NB4 (cell line): ENCODE data around the gene SPTSSB.

Experiments
- DNase-seq: peaks from one replicate; pipeline ENCODE4 v3.0.0; 2010; ENCODE audit warnings: low read depth
- H3K4me3 ChIP-seq: one replicate; pipeline ENCODE4 v1.5.1; 2011; ENCODE audit warnings: mild to moderate bottlenecking, low read depth, low read length, moderate library complexity
- MYC ChIP-seq: IDR thresholded peaks from 2 replicates; pipeline ENCODE4 v1.6.1; 2011; ENCODE audit warnings: low read depth, low read length
- POLR2A ChIP-seq: IDR thresholded peaks from 2 replicates; pipeline ENCODE4 v1.6.1; 2011; ENCODE audit warnings: mild to moderate bottlenecking; ENCODE audit not compliant: insufficient read length; ENCODE audit errors: extremely low read depth
- TF ChIP-seq, protein P1 (sequence below): IDR thresholded peaks from 2 replicates; pipeline ENCODE4 v1.6.1; 2011; ENCODE audit warnings: low read depth, low read length
- TF ChIP-seq, protein P2 (sequence below): IDR thresholded peaks from one replicate; pipeline ENCODE4 v1.5.1; 2012; ENCODE audit warnings: low read depth, low read length

The SPTSSB gene, protein sequence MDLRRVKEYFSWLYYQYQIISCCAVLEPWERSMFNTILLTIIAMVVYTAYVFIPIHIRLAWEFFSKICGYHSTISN

DNA sequence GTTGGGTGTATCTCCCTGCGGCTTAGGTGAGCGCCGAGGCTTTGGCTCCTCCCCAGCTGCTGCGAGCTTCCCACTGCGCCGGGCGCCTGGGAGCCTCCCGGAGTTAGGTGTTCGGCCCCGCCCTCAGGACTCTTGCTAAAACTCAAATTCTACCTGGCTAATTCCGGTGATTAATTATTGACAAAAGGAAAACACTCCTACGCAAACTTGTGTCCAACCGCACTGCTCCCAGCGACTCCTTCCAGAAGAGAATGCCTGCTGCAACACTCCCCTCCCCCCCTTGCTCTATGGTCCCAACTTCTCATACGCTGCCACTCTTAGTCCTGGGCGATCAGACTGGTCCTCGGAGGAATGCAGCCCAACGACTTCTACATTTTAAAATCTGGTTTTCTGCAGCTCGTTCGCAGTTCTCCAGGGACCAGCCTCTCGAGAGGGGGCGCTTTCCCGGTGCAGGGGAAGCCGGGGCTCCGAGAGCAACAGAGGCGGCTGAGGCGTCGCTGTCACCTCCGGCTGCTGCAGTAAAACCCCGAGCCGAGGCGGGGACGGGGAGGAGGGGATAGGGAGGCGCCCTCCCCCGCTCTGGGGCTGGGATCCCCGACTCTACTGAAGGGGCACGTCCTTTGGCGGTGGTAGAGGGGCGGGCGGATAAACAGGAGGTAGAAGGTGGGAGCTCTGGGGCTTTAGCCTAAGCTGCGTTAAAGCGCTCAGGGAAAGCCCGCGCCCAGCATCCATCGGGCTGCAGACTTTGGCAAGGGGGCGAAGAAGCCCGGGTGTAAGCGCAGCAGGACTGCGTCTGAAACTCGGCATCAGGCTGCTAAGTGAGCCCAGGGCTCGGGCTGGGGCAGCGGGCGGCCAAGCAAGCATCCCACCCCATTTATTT, at the start of gene SPTSSB:
TSS of gene SPTSSB (minus strand) at position 77 of the 880 bp plus-strand sequence. CDS start 25,194 bp downstream, outside the sequence.
- TF ChIP-seq MYC: no peak
- no peak for TF ChIP-seq POLR2A
- TF ChIP-seq, protein P1, sequence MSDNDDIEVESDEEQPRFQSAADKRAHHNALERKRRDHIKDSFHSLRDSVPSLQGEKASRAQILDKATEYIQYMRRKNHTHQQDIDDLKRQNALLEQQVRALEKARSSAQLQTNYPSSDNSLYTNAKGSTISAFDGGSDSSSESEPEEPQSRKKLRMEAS: no peak
- TF ChIP-seq, protein P2, sequence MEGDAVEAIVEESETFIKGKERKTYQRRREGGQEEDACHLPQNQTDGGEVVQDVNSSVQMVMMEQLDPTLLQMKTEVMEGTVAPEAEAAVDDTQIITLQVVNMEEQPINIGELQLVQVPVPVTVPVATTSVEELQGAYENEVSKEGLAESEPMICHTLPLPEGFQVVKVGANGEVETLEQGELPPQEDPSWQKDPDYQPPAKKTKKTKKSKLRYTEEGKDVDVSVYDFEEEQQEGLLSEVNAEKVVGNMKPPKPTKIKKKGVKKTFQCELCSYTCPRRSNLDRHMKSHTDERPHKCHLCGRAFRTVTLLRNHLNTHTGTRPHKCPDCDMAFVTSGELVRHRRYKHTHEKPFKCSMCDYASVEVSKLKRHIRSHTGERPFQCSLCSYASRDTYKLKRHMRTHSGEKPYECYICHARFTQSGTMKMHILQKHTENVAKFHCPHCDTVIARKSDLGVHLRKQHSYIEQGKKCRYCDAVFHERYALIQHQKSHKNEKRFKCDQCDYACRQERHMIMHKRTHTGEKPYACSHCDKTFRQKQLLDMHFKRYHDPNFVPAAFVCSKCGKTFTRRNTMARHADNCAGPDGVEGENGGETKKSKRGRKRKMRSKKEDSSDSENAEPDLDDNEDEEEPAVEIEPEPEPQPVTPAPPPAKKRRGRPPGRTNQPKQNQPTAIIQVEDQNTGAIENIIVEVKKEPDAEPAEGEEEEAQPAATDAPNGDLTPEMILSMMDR: no peak
- no peak within 1 kb of the TSS for H3K4me3 ChIP-seq
- peak; percentile 3 for DNase-seq

DNA sequence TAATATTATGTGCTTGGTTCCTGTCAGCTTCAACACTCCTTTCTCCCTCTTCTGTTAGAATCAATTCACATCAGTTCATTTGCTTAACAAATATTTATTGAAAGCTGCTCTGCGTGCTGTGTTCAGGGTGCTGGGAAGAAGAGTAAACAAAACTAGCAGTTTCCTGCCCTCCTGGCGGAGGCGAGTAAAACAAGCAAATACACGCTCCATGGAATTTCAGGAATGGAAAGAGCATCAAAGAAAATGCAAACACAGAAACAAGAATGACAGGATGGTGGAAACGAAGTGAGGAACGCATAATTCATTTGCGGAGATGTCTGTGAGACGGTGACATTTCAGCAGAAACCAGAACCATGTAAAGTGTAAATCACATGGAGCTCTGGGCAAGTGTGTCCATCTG, 49.4 kb upstream of the SPTSSB start:
- no peak overlapping the region for H3K4me3 ChIP-seq
- DNase-seq: no peak
- TF ChIP-seq POLR2A: no peak
- TF ChIP-seq MYC: no peak

DNA sequence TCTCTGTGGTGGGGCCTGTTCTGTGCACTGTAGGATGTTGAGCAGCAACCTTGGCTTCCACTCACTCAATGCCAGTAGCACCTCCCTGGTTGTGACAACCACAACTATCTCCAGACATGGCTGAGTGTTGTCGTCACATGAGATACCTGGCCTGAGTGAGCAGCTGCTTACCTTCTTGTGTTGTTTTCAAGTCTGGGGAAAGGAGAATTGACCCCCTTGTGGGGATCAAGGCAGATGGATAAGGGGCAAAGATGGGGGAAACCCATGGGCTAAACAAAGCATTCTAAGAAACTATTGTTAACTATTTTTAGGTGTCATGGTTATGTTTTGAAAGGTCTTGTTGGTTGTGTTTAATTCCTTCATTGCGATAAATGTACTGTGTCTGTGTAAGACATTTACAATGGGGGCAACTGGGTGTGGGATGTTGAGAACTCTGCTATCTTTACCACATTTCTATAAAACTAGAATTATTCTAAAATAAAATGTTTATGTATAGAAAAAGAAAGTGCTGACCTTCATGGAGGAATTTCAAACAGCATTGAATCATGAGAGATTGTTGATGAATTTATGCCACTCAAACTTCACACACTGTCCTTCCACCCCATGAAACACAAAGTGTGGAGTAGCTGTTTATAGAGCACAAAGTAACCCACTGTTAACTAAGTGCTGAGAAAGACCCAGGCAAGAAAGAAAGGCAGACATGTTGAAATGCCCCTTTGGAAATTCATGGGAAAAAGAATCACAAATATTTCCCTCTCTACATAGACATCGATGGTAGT, 48.4 kb upstream of the SPTSSB start:
- no peak overlapping the region for H3K4me3 ChIP-seq
- no peak for DNase-seq
- TF ChIP-seq, protein P1: no peak
- TF ChIP-seq POLR2A (no peak), MYC (no peak)
- TF ChIP-seq, protein P2: no peak

DNA sequence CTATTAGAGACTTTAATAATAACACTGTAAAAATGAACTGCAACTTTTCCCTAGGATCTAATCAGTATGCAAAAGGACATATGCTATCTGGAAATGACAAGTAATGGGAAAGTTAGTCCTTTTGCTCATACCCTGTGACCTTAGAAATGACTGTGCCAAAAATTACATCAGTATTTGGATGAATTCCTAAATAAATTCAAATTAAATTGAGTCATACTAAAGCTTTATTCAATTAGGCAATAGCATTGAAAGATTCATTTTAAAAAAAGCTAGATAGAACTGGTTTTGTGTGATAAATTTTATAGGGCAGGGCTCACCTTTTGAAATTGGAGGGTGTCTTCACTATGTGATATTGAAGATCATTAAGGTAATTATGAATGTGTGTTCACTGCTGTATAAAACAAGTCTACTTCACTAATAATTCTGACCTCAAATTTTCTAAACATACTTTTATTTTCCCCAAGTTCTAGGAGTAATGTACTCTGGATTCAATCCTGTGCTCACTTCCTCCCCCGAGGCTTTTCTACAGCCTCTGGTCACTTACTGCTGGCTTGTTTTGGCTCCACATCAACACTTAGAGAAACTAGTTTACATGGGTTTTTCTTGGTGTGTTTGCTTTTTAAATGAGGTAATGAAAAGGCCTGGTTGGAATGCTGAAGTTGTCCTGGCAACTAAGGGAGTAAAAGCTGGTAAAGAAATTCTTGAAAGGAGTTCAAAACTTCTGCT, 44.4 kb upstream of the SPTSSB start:
- no peak for DNase-seq

DNA sequence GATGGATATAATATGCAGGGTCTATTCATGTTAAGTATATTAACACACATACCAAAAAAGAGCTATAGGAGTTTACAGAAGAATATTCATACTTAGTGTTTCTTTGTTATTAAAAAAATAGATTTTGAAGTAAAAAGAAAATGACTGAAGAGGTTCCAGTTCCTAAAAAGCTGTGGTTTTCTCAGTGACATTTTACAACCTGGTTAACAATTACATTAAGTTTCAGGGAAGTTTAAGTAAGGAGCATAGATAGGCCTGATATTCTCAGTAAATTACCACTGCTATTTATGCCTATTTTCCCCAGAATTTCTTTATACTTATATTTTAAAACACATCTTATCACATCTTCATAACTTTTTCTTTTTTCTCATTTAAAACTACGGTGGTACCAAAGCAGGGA, 43.6 kb upstream of the SPTSSB start:
- no peak for DNase-seq
- no peak overlapping the region for H3K4me3 ChIP-seq
- TF ChIP-seq, protein P1: no peak
- TF ChIP-seq MYC: no peak
- TF ChIP-seq, protein P2: no peak
- TF ChIP-seq POLR2A: no peak

More for the DNA sequence above, 44.4 kb upstream of the SPTSSB start:
- H3K4me3 ChIP-seq: no peak overlapping the region
- no peak for TF ChIP-seq POLR2A
- TF ChIP-seq, protein P2: no peak
- TF ChIP-seq, protein P1: no peak
- no peak for TF ChIP-seq MYC
